Muscle of leg (tissue), 16 donors: ENCODE data around the gene ADAMTS4. TPM values are rescaled to one million over a fixed set of nuclear protein-coding genes. Genes with fewer than 3 reads are reported as not detected.

Experiments
- DNase-seq: peaks from one replicate; pipeline ENCODE4 v3.0.0; 2013
- H3K27ac ChIP-seq: one replicate; pipeline ENCODE4 v1.5.1; 2013; ENCODE audit warnings: mild to moderate bottlenecking, low read length, control low read depth
- H3K27me3 ChIP-seq: one replicate; pipeline ENCODE4 v1.6.1; 2013; ENCODE audit warnings: low read length; ENCODE audit not compliant: control insufficient read depth, insufficient read depth
- H3K36me3 ChIP-seq: one replicate; pipeline ENCODE4 v1.6.1; 2013; ENCODE audit warnings: low read length; ENCODE audit not compliant: control insufficient read depth, insufficient read depth
- H3K4me1 ChIP-seq: one replicate; pipeline ENCODE4 v1.6.1; 2013; ENCODE audit warnings: low read length; ENCODE audit not compliant: control insufficient read depth, insufficient read depth
- H3K4me3 ChIP-seq: one replicate; pipeline ENCODE4 v1.5.1; 2013; ENCODE audit warnings: low read length, control low read depth
- H3K9me3 ChIP-seq: replicated peaks from 2 replicates; pipeline ENCODE4 v1.6.1; 2013; ENCODE audit warnings: low read depth, low read length; ENCODE audit not compliant: control insufficient read depth
- WGBS: methylation state at CpG from one replicate; pipeline ENCODE4 v1.1.5; 2013; ENCODE audit warnings: missing lambda C conversion rate; ENCODE audit not compliant: insufficient coverage; 5-methylcytosine and 5-hydroxymethylcytosine counted together
- long read RNA-seq, 11 donors: transcript quantifications; one replicate each; lab custom pipeline, GENCODE V29; 2026
- polyA plus RNA-seq, 8 donors: library from polyadenylated mRNA; unstranded; fragments of 120-200 nt; gene quantifications; one replicate each; pipeline versions ENCODE4 v1.2.1 to v1.2.3, GENCODE V29; 2013; ENCODE audit warnings: inconsistent platforms in 1 of 8, low replicate concordance in 1 of 8; ENCODE audit not compliant: insufficient read length in 8 of 8, insufficient read depth in 1 of 8
- total RNA-seq: library from RNA; stranded (reverse); fragments of 120-200 nt; gene quantifications from one replicate; pipeline ENCODE4 v1.2.4, GENCODE V29; 2013

The ADAMTS4 gene, protein sequence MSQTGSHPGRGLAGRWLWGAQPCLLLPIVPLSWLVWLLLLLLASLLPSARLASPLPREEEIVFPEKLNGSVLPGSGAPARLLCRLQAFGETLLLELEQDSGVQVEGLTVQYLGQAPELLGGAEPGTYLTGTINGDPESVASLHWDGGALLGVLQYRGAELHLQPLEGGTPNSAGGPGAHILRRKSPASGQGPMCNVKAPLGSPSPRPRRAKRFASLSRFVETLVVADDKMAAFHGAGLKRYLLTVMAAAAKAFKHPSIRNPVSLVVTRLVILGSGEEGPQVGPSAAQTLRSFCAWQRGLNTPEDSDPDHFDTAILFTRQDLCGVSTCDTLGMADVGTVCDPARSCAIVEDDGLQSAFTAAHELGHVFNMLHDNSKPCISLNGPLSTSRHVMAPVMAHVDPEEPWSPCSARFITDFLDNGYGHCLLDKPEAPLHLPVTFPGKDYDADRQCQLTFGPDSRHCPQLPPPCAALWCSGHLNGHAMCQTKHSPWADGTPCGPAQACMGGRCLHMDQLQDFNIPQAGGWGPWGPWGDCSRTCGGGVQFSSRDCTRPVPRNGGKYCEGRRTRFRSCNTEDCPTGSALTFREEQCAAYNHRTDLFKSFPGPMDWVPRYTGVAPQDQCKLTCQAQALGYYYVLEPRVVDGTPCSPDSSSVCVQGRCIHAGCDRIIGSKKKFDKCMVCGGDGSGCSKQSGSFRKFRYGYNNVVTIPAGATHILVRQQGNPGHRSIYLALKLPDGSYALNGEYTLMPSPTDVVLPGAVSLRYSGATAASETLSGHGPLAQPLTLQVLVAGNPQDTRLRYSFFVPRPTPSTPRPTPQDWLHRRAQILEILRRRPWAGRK
- total RNA-seq (7.8 TPM), polyA plus RNA-seq (10 to 100 TPM in 4 of 8 donors, 1 to 10 TPM in 4; 8.6 to 14.1 (median 10.6) TPM)
- long read RNA-seq, donor 1: 0 reads
- long read RNA-seq, donor 2: 0 reads
- long read RNA-seq, donor 3, full-length matches to known transcripts: 3 of 165 reads
- long read RNA-seq, donor 3, partial matches to known transcripts: 137 of 165 reads
- long read RNA-seq, donor 3, other reads (novel, unspliced or antisense): 25 of 165 reads
- long read RNA-seq, donor 4, full-length matches to known transcripts: 1 of 1 reads
- long read RNA-seq, donor 4, partial matches to known transcripts: 0 of 1 reads
- long read RNA-seq, donor 4, other reads (novel, unspliced or antisense): 0 of 1 reads
- long read RNA-seq, donor 5, full-length matches to known transcripts: 5 of 5 reads
- long read RNA-seq, donor 5, partial matches to known transcripts: 0 of 5 reads
- long read RNA-seq, donor 5, other reads (novel, unspliced or antisense): 0 of 5 reads
- long read RNA-seq, donor 6, full-length matches to known transcripts: 1 of 1 reads
- long read RNA-seq, donor 6, partial matches to known transcripts: 0 of 1 reads
- long read RNA-seq, donor 6, other reads (novel, unspliced or antisense): 0 of 1 reads
- long read RNA-seq, donor 7, full-length matches to known transcripts: 1 of 1 reads
- long read RNA-seq, donor 7, partial matches to known transcripts: 0 of 1 reads
- long read RNA-seq, donor 7, other reads (novel, unspliced or antisense): 0 of 1 reads
- long read RNA-seq, donor 8, partial matches to known transcripts: 30 of 63 reads
- long read RNA-seq, donor 8, other reads (novel, unspliced or antisense): 33 of 63 reads
- long read RNA-seq, donor 9, partial matches to known transcripts: 22 of 22 reads
- long read RNA-seq, donor 9, other reads (novel, unspliced or antisense): 0 of 22 reads
- long read RNA-seq, donor 10, full-length matches to known transcripts: 5 of 121 reads
- long read RNA-seq, donor 10, partial matches to known transcripts: 116 of 121 reads
- long read RNA-seq, donor 10, other reads (novel, unspliced or antisense): 0 of 121 reads
- long read RNA-seq, donor 11, partial matches to known transcripts: 32 of 62 reads
- long read RNA-seq, donor 11, other reads (novel, unspliced or antisense): 30 of 62 reads

DNA sequence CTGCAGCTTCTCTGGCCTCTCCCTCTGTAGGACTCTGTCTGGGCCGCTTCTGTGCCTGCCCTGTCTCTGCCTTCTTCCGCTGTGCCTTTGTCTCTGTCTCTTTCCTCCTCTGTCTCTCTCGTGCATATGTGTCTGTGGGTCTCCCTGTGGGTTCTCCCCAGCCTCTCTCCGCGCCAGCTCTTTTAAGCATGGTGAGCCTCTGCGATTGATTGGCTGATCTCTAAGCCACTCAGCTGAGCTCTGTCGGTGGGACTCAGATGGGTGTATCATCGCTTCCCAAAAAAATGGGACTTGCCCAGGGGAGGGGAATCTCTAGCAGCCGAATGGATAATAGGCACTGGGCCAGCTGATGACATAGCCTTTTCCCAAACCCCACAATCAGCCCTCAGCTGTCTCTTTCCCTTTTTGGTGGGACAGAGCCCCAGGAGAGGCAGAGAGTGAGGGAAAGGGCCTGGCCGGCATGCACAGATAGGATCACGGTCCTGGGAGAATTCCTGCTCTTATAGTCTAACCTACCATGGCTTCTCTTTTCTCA is at the start of gene ADAMTS4:
Gene ADAMTS4, minus strand, starts transcription at position 158 of the 535 bp plus-strand sequence. CDS start 427 bp downstream, outside the sequence.
- peaks cover 82% of the 10 kb centered on the region for H3K4me1 ChIP-seq
- WGBS: 12% methylated on average over 3 of the region's 11 CpGs
- DNase-seq: peak; percentile 97

DNA sequence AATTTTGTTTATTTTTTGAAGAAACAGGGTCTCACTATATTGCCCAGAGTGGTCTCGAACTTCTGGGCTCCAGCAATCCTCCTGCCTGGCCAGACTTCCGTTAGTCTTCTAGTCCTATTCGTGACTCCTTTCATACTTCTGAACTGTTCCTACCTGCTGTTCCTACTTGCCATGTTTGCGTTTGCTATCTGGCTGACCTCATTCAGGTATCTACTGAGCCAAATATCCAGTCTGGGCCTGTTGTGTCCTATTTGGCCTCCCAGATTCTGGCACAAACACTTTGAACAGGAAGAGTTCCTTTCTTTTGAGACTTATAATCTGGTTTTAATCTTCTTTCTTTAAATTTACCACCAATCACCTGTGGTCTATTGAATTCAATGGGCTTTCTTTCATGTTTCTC is 46.0 kb upstream of the ADAMTS4 start:
- Histone ChIP-seq H3K27ac (no peak overlapping the region), H3K9me3 (no peaks in the 10 kb centered on the region), H3K4me3 (no peak overlapping the region), H3K4me1 (no peaks in the 10 kb centered on the region), H3K27me3 (no peaks in the 10 kb centered on the region), H3K36me3 (no peaks in the 10 kb centered on the region)
- no peak for DNase-seq
- WGBS: 85% methylated on average over 4 of the region's 4 CpGs

More for the DNA sequence above, at the start of gene ADAMTS4:
- no peaks in the 10 kb centered on the region for H3K27me3 ChIP-seq
- peak within 1 kb of the TSS; percentile 99 for H3K27ac ChIP-seq
- H3K36me3 ChIP-seq: peaks cover 27% of the 10 kb centered on the region
- no peaks in the 10 kb centered on the region for H3K9me3 ChIP-seq
- H3K4me3 ChIP-seq: peak within 1 kb of the TSS; percentile 46

DNA sequence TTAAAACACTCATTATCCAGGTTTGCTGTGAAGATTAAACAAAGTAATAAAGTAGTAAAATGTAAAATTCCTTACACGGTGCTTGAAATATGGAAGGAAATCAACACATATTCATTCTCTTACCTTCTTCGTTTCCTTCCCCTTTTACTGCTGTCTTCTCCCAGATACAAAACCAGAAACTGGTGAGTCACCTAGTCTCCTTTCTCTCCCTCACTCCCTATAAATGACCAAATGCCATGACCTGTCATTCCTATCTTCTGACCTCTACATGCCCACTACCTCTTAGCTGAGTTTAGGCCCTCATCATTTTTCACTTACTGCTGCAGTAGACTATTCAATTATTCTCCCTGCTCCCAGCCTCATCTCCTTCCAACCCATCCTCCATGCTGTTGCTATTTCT is 43.5 kb upstream of the ADAMTS4 start:
- 67% methylated on average over 2 of the region's 2 CpGs for WGBS
- H3K9me3 ChIP-seq: no peaks in the 10 kb centered on the region
- no peak overlapping the region for H3K27ac ChIP-seq
- no peak overlapping the region for H3K4me3 ChIP-seq
- no peak for DNase-seq
- H3K27me3 ChIP-seq: no peaks in the 10 kb centered on the region
- H3K4me1 ChIP-seq: no peaks in the 10 kb centered on the region
- H3K36me3 ChIP-seq: no peaks in the 10 kb centered on the region

DNA sequence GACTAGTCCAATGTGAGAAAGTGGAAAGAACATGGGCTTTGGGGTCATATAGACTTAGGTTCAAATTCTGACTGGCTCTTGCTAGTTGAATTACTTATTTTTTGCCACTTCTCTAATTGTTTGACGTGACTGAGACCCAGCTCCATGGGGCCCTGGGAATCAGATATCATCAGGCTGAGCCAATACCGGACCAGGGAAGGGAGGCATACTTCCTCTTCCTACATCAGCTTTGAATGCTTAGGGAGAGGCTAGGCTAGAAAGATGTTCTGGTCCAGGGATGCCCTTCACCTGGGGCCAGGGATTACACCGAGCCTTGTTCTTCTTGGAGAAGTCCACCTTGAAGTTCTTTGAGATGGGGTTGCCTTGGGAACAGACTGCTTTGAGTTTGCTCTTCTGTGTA is 42.8 kb upstream of the ADAMTS4 start:
- WGBS: no CpG with 5 or more reads among the region's 3 CpGs
- Histone ChIP-seq H3K9me3 (no peaks in the 10 kb centered on the region), H3K4me3 (no peak overlapping the region), H3K27me3 (no peaks in the 10 kb centered on the region), H3K27ac (no peak overlapping the region), H3K36me3 (no peaks in the 10 kb centered on the region), H3K4me1 (no peaks in the 10 kb centered on the region)
- no peak for DNase-seq

DNA sequence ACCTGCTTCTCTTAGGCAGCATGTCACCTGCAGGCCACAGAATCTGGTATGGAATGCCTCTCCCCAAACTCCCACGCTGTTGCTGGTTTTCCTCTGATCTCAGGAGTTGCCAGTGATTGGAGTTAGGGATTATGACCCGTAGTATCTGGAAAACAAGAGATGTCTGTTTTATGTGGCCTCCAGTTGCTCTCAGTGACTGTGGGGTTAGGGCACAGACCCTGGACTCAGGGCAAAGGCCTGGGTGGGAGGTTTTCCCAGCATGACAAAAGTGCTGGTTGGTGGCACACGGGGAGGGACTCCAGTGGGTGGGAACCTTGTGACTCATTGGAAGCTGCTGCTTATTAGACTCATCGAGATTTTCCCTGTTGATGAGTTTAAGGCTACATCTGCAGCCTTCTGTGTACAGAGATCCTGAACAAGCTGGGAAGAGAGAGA is 39.2 kb upstream of the ADAMTS4 start, which contains the start of gene NR1I3:
Gene NR1I3, minus strand, starts transcription at position 165 of the 435 bp plus-strand sequence. CDS start 1,638 bp downstream, outside the sequence.
- Histone ChIP-seq H3K27me3 (peaks cover 4% of the 10 kb centered on the region), H3K4me1 (no peaks in the 10 kb centered on the region), H3K36me3 (no peaks in the 10 kb centered on the region), H3K4me3 (no peak within 1 kb of the TSS), H3K27ac (no peak within 1 kb of the TSS), H3K9me3 (no peaks in the 10 kb centered on the region)
- no peak for DNase-seq
- 47% methylated on average over 3 of the region's 4 CpGs for WGBS

DNA sequence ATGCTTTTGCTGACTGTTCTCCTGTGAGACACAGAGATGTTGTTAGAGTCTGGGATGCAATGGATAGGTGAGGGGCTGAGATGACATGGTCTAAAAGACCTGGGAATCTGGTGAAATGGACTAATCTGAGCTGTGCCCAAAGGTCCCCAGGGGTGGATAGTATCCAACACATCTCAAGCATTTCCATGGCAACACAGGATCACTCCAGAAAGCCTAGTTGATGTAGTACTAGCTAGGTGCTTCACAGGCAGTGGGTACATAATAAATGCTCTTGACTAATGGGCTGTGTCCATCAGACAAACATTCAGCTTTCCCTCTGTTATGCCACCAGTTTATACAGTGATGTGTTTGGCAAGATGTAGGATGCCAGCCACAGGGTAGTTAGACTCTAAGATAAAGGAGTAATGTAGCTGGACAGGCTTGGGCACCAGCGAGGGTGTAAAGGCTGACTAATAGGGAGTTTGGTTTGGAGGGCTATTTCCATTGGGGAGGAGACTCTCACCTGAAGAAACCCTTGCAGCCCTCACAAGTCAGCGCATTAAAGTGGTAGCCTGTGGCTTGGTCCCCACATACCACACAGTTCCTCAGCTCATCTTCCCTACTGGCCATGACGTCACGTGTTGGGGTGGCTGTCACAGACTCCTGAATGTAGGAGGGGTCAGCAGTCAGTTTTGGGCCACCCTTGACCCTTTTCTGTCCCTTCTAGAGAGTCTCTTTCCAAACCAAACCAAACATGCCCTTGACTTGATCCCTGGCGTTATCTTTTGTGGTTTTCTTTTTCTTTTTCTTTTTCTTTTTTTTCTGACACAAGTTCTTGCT is 37.3 kb upstream of the ADAMTS4 start:
- Histone ChIP-seq H3K27me3 (peaks cover 4% of the 10 kb centered on the region), H3K4me3 (no peak overlapping the region), H3K4me1 (no peaks in the 10 kb centered on the region), H3K9me3 (no peaks in the 10 kb centered on the region), H3K36me3 (no peaks in the 10 kb centered on the region), H3K27ac (no peak overlapping the region)
- 67% methylated on average over 3 of the region's 5 CpGs for WGBS
- DNase-seq: no peak

DNA sequence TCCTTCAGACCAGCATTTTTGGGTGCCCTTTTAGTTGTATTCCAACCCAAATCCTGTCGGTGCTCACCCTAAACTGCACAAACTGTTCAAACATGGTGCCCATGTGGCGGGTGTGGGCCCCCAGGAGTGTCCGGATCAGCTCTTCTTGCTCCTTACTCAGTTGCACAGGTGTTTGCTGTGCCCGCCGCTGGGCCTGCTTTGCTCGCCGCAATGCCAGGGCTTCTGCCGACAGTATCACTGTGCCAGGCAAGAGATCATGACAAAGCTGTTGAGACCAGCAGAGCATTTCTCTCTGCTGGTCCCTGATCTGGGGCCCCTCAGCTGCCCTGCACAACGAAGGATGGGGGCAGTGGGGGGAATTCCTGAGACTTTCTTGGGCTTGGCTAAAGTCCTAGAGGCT is 34.2 kb upstream of the ADAMTS4 start:
- DNase-seq: no peak
- H3K36me3 ChIP-seq: peaks cover 20% of the 10 kb centered on the region
- no peaks in the 10 kb centered on the region for H3K9me3 ChIP-seq
- no peak overlapping the region for H3K4me3 ChIP-seq
- 94% methylated on average over 6 of the region's 9 CpGs for WGBS
- H3K27ac ChIP-seq: no peak overlapping the region
- no peaks in the 10 kb centered on the region for H3K4me1 ChIP-seq
- H3K27me3 ChIP-seq: peaks cover 4% of the 10 kb centered on the region

DNA sequence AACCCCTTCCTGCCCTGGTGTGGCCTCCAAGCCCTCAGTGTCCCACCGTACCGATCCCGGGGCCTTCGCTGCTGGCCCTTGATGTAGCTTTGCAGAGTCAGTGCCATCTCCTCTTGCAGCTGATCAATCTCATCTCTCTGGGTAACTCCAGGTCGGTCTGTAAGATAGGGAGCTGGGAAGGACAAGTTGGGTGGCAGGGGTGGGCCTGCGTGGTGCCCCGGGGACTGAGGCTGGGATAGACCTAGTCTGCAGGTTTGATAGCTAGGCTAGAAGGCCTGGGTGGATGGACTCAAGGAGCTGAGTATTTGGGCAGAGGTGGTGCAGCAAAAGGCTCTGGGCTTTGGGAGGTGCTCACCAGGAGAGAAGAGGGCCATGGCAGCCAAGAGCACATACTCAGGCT is 31.9 kb upstream of the ADAMTS4 start:
- 91% methylated on average over 7 of the region's 7 CpGs for WGBS
- H3K27me3 ChIP-seq: no peaks in the 10 kb centered on the region
- no peak for DNase-seq

More for the DNA sequence above, 31.9 kb upstream of the ADAMTS4 start:
- Histone ChIP-seq H3K27ac (no peak overlapping the region), H3K36me3 (peaks cover 22% of the 10 kb centered on the region), H3K4me3 (no peak overlapping the region), H3K4me1 (peaks cover 20% of the 10 kb centered on the region), H3K9me3 (no peaks in the 10 kb centered on the region)
